Tibial nerve (tissue), 3 donors: ENCODE measurements around the gene TPRKB.

ENCODE experiments used
- CTCF ChIP-seq, 5 experiments: fragments of 200-600 bp in 3 of 5; fragments of 450-650 bp in 2 of 5; sonication (generic) in 3 of 5; IDR thresholded peaks; one replicate each; pipeline ENCODE4 v1.5.1; 2016 to 2019; ENCODE audit warnings: antibody characterized with exemption in 5 of 5, mild to moderate bottlenecking in 3 of 5, moderate library complexity in 2 of 5
- POLR2A ChIP-seq, 2 donors: fragments of 450-650 bp; IDR thresholded peaks; one replicate each; pipeline ENCODE4 v1.6.1; 2017; ENCODE audit warnings: antibody characterized with exemption in 2 of 2, mild to moderate bottlenecking in 2 of 2, moderate library complexity in 2 of 2

DNA sequence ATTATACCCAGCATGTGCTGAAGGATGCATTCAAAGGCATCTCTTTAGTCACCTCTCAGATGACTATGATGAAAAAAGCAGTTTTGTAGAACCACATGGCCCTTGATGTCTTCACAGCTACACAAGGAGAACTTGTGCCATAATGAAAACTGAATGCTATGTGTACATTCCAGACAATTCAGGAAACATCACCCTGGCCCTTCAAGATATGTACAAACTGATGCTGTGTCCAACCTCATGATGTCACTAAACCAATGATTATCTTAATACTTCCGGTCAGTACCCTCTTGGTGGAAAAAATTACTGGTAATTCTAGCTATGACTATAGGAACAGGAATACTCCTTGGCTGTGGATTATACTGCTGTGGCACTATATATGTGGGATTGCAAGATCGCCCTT is 22.8 kb upstream of the TPRKB start:
- TF ChIP-seq CTCF (IDR thresholded peaks at IDR 0.05): no peak
- no peak for TF ChIP-seq POLR2A (IDR thresholded peaks at IDR 0.05)
